Measurements from ENCODE around the gene DDI1. TPM values are rescaled to one million over a fixed set of nuclear protein-coding genes. Genes with fewer than 3 reads are reported as not detected.

Gene DDI1
- total and polyA plus RNA-seq, 9 of the 15 experiments (the other 6 are each of a cell fraction or from before 2014, with no cell fraction given) = not detected

DNA sequence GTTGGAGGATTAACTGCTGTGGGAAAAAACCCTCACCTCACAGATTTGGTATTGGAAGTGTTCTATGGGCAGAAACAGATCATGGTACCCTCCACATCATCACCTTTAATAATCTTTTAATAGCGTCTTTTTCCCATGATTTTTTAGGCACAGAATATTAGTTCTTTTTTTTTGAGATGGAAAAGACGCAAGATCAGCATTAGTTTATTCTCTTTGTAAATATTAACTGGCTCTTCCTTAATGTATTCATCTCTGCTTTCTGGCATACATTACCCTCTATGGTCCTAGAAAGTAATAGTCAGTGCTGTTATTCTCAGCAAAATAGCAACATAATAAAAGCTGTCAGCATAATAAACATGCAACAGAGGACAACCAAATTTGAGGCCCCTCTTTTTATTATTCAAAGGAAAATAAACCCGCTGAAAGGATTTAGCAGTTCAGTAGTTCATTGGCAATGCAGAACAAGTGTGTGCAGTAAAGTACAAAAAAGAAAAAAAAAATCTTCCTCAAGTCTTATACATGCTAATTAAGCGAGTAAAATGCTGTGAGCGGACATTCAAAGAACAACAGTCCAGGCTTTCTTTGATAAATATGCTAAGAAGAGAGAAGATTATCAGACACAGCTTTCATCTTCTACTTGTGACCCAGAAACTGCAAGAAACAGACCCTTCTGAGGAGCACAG is 37.5 kb upstream of the DDI1 start (continued):
- TF ChIP-seq RERE (CRISPR knock-in tag; IDR thresholded peaks at IDR 0.05; ENCODE audit: borderline replicate concordance) (no peak), MEF2D (tag; conservative IDR thresholded peaks at IDR 0.05; ENCODE audit: low read depth) (no peak)
- TF ChIP-seq, protein P1, sequence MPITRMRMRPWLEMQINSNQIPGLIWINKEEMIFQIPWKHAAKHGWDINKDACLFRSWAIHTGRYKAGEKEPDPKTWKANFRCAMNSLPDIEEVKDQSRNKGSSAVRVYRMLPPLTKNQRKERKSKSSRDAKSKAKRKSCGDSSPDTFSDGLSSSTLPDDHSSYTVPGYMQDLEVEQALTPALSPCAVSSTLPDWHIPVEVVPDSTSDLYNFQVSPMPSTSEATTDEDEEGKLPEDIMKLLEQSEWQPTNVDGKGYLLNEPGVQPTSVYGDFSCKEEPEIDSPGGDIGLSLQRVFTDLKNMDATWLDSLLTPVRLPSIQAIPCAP (CRISPR knock-in tag; IDR thresholded peaks at IDR 0.05; ENCODE audit: borderline replicate concordance) = no peak
- TF ChIP-seq, protein P2, sequence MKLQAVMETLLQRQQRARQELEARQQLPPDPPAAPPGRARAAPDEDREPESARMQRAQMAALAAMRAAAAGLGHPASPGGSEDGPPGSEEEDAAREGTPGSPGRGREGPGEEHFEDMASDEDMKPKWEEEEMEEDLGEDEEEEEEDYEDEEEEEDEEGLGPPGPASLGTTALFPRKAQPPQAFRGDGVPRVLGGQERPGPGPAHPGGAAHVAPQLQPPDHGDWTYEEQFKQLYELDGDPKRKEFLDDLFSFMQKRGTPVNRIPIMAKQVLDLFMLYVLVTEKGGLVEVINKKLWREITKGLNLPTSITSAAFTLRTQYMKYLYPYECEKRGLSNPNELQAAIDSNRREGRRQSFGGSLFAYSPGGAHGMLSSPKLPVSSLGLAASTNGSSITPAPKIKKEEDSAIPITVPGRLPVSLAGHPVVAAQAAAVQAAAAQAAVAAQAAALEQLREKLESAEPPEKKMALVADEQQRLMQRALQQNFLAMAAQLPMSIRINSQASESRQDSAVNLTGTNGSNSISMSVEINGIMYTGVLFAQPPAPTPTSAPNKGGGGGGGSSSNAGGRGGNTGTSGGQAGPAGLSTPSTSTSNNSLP (IDR thresholded peaks at IDR 0.05; ENCODE audit: borderline replicate concordance, low read depth, low read length) = no peak
